A172 (cell line): ENCODE data around the gene PECR. TPM values are rescaled to one million over a fixed set of nuclear protein-coding genes. Genes with fewer than 3 reads are reported as not detected.
"Not testable (repeated sequence)": the region's sequence is repeated elsewhere in the genome, so short reads cannot be mapped to it uniquely, and the experiment has no call there.

ENCODE experiments used
- DNase-seq: peaks from one replicate; pipeline ENCODE4 v3.0.0-alpha.2; 2015; ENCODE audit warnings: low spot score
- total RNA-seq: library from RNA; depleted of rRNA; stranded (reverse); fragments of >200 nt; shearing (Covaris generic); gene quantifications from 2 replicates; pipeline ENCODE4 v1.2.3, GENCODE V29; 2014

PECR gene
- total RNA-seq, 1 experiment from 2014 or later = 39.3 TPM

- DNase-seq = peak; percentile 25
Measured at GRCh38 chr2:216029416-216030129, 52.0 kb downstream of the PECR start.

- DNase-seq = no peak
Measured at GRCh38 chr2:216024779-216025336, 56.8 kb downstream of the PECR start.

GRCh38 chr2:216023055-216023648 lies 58.5 kb downstream of the PECR start:
- DNase-seq = peak; percentile 53

- no peak for DNase-seq
Measured at GRCh38 chr2:216021768-216022565, 59.6 kb downstream of the PECR start.

- DNase-seq = no peak
Measured at GRCh38 chr2:216018709-216019108, 62.9 kb downstream of the PECR start.

- DNase-seq = peak; percentile 94
Measured at GRCh38 chr2:216017365-216017764, 64.2 kb downstream of the PECR start.

- no peak for DNase-seq
Measured at GRCh38 chr2:216016581-216016980, 65.0 kb downstream of the PECR start.

GRCh38 chr2:216015722-216016464 lies 65.7 kb downstream of the PECR start:
- peak; percentile 29 for DNase-seq

- DNase-seq = no peak
Measured at GRCh38 chr2:216014986-216015385, 66.6 kb downstream of the PECR start.

GRCh38 chr2:216014006-216014405 lies 67.6 kb downstream of the PECR start:
- no peak for DNase-seq

- peak; percentile 64 for DNase-seq
Measured at GRCh38 chr2:216013080-216013909, 68.3 kb downstream of the PECR start, which contains the start of gene MREG. Gene MREG, minus strand, starts transcription at chr2:216013551. Its CDS starts 224 bp downstream, at chr2:216013327.

GRCh38 chr2:216012830-216013079 lies 68.9 kb downstream of the PECR start:
- no peak for DNase-seq

GRCh38 chr2:216012133-216012829 lies 69.3 kb downstream of the PECR start:
- DNase-seq = no peak

- not testable (repeated sequence) for DNase-seq
Measured at GRCh38 chr2:216009215-216009614, 72.4 kb downstream of the PECR start.

- DNase-seq = no peak
Measured at GRCh38 chr2:216008387-216008786, 73.2 kb downstream of the PECR start.

GRCh38 chr2:216006164-216006663 lies 75.4 kb downstream of the PECR start:
- peak; percentile 74 for DNase-seq

- DNase-seq = no peak
Measured at GRCh38 chr2:216004697-216005283, 76.8 kb downstream of the PECR start.

GRCh38 chr2:216003876-216004696 lies 77.5 kb downstream of the PECR start:
- DNase-seq = no peak

- no peak for DNase-seq
Measured at GRCh38 chr2:216002693-216003092, 78.9 kb downstream of the PECR start.
